OCI-LY1 (cell line): ENCODE measurements around the gene USO1.

Source experiments
- EZH2 ChIP-seq: fragments of 200-600 bp; sonication (generic), shearing (Covaris generic); IDR thresholded peaks from 2 replicates; pipeline ENCODE4 v1.8.0; 2017; ENCODE audit warnings: borderline replicate concordance, mixed run types, mild to moderate bottlenecking, antibody characterized with exemption, low read length, moderate library complexity, mixed read lengths
- TF ChIP-seq, protein P1 (sequence below): fragments of 200-600 bp; sonication (generic), shearing (Covaris generic); IDR thresholded peaks from 2 replicates; pipeline ENCODE4 v1.5.1; 2017; ENCODE audit warnings: mild to moderate bottlenecking, antibody characterized with exemption, low read length, moderate library complexity, mixed read lengths

DNA sequence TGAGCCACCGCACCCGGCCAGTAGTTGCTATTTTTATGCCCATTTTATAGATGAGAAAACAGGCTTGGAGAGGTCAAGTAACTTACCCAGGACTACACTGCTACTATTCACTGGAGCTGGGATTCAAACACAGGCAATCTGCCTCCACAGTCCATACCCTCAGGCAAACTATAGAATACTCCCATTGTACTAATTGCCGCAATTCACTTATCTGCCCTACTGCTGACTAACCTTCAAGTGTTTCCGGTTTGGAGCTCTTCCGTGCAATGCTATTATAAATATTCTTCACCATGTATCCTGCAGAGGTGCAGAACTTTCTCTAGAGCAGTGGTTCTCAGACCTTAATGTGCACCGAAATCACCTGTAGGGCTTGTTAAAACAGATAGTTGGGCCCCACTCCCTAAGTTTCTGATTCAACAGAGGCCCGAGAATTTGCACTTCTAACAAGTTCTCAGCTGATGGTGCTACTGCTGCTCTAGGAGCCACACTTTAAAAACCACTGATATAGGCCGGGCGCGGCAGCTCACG, 49.3 kb upstream of the USO1 start:
- TF ChIP-seq EZH2: no peak
- TF ChIP-seq, protein P1, sequence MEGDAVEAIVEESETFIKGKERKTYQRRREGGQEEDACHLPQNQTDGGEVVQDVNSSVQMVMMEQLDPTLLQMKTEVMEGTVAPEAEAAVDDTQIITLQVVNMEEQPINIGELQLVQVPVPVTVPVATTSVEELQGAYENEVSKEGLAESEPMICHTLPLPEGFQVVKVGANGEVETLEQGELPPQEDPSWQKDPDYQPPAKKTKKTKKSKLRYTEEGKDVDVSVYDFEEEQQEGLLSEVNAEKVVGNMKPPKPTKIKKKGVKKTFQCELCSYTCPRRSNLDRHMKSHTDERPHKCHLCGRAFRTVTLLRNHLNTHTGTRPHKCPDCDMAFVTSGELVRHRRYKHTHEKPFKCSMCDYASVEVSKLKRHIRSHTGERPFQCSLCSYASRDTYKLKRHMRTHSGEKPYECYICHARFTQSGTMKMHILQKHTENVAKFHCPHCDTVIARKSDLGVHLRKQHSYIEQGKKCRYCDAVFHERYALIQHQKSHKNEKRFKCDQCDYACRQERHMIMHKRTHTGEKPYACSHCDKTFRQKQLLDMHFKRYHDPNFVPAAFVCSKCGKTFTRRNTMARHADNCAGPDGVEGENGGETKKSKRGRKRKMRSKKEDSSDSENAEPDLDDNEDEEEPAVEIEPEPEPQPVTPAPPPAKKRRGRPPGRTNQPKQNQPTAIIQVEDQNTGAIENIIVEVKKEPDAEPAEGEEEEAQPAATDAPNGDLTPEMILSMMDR: no peak
